GM21723 (cell line): ENCODE measurements around the gene DTNB.

Experiments
- ATAC-seq: cut with Tn5 transposase; IDR thresholded peaks from one replicate; pipeline ENCODE4 v1.9.1; 2021; ENCODE audit warnings: mild to moderate bottlenecking, moderate library complexity; ENCODE audit not compliant: unreplicated experiment

DTNB gene

GRCh38 chr2:25473758-25474340, 199.5 kb downstream of the DTNB start:
- ATAC-seq, result no peak

GRCh38 chr2:25473131-25473530, 200.2 kb downstream of the DTNB start:
- ATAC-seq, result no peak

- no peak for ATAC-seq
These were observed 202.6 kb downstream of the DTNB start for GRCh38 chr2:25470806-25471205.

- no peak for ATAC-seq
These were observed 205.6 kb downstream of the DTNB start for GRCh38 chr2:25467743-25468142.

- no peak for ATAC-seq
These were observed 211.4 kb downstream of the DTNB start for GRCh38 chr2:25462021-25462420.

- no peak for ATAC-seq
These were observed 213.0 kb downstream of the DTNB start for GRCh38 chr2:25460261-25460905.

- no peak for ATAC-seq
These were observed 218.4 kb downstream of the DTNB start for GRCh38 chr2:25454824-25455611.

- ATAC-seq, result peak; percentile 88
These were observed 220.0 kb downstream of the DTNB start for GRCh38 chr2:25453199-25453905.

- no peak for ATAC-seq
These were observed 224.6 kb downstream of the DTNB start for GRCh38 chr2:25448808-25449207.

- ATAC-seq, result no peak
These were observed 226.4 kb downstream of the DTNB start for GRCh38 chr2:25447018-25447417.

- no peak for ATAC-seq
These were observed 227.3 kb downstream of the DTNB start for GRCh38 chr2:25446122-25446521.

- ATAC-seq, result no peak
These were observed 227.9 kb downstream of the DTNB start for GRCh38 chr2:25445464-25445863.

- no peak for ATAC-seq
These were observed 228.6 kb downstream of the DTNB start for GRCh38 chr2:25444608-25445270.

GRCh38 chr2:25443766-25444165, 229.6 kb downstream of the DTNB start:
- no peak for ATAC-seq

GRCh38 chr2:25441353-25441752, 232.0 kb downstream of the DTNB start:
- no peak for ATAC-seq

GRCh38 chr2:25438793-25439192, 234.6 kb downstream of the DTNB start:
- ATAC-seq, result no peak

- no peak for ATAC-seq
These were observed 235.3 kb downstream of the DTNB start for GRCh38 chr2:25437881-25438662.

- ATAC-seq, result no peak
These were observed 238.0 kb downstream of the DTNB start for GRCh38 chr2:25435421-25435820.

GRCh38 chr2:25431604-25432003, 241.8 kb downstream of the DTNB start:
- peak; percentile 81 for ATAC-seq

- no peak for ATAC-seq
These were observed 242.8 kb downstream of the DTNB start for GRCh38 chr2:25430556-25430955.
